GM23338 (cell line): ENCODE measurements around the gene MYOZ3. TPM values are rescaled to one million over a fixed set of nuclear protein-coding genes. Genes with fewer than 3 reads are reported as not detected.

Experiments used
- ATAC-seq: fragments of 200-7000 bp; cut with Tn5 transposase; 3 replicates; pipeline ENCODE4 v1.9.1; 2020
- DNase-seq: peaks from one replicate; pipeline ENCODE4 v3.0.0-alpha.2; 2015; ENCODE audit warnings: low spot score
- H2AFZ ChIP-seq: fragments of 200-600 bp; sonication (generic); 2 replicates; pipeline ENCODE4 v1.8.0; 2016; ENCODE audit warnings: antibody characterized with exemption, mild to moderate bottlenecking, moderate library complexity
- H3F3A ChIP-seq: fragments of 200-600 bp; sonication (generic); replicated peaks from 2 replicates; pipeline ENCODE4 v1.8.0; 2017; ENCODE audit warnings: antibody characterized with exemption, mixed run types, low read depth
- H3K27ac ChIP-seq: fragments of 200-600 bp; sonication (generic); 2 replicates; pipeline ENCODE4 v1.6.1; 2016; ENCODE audit warnings: low read depth
- H3K27me3 ChIP-seq: fragments of 200-600 bp; sonication (generic); 2 replicates; pipeline ENCODE4 v1.8.0; 2016; ENCODE audit warnings: mild to moderate bottlenecking, mixed run types, moderate library complexity; ENCODE audit not compliant: insufficient read depth
- H3K36me3 ChIP-seq: fragments of 200-600 bp; sonication (generic); 2 replicates; pipeline ENCODE4 v1.8.0; 2016; ENCODE audit warnings: mild to moderate bottlenecking; ENCODE audit not compliant: insufficient read depth
- H3K4me1 ChIP-seq: fragments of 200-600 bp; sonication (generic); 2 replicates; pipeline ENCODE4 v1.8.0; 2016; ENCODE audit warnings: mild to moderate bottlenecking, moderate library complexity; ENCODE audit not compliant: insufficient read depth
- H3K4me2 ChIP-seq: fragments of 200-600 bp; sonication (generic); 2 replicates; pipeline ENCODE4 v1.7.1; 2017; ENCODE audit warnings: mixed run types
- H3K4me3 ChIP-seq: fragments of 200-600 bp; sonication (generic); 2 replicates; pipeline ENCODE4 v1.6.1; 2016; ENCODE audit warnings: mixed run types
- H3K79me2 ChIP-seq: fragments of 200-600 bp; sonication (generic); replicated peaks from 2 replicates; pipeline ENCODE4 v1.8.0; 2017; ENCODE audit warnings: mild to moderate bottlenecking; ENCODE audit not compliant: insufficient read depth
- H3K9me2 ChIP-seq: fragments of 200-600 bp; sonication (generic); 2 replicates; pipeline ENCODE4 v1.8.0; 2017; ENCODE audit not compliant: insufficient read depth
- H4K20me1 ChIP-seq: fragments of 200-600 bp; sonication (generic); replicated peaks from 2 replicates; pipeline ENCODE4 v1.8.0; 2017; ENCODE audit warnings: mild to moderate bottlenecking; ENCODE audit not compliant: insufficient read depth
- H3K27ac Mint-ChIP-seq: 2 replicates; pipeline ENCODE4 v1.8.0; 2020; ENCODE audit warnings: inconsistent platforms, mild to moderate bottlenecking, moderate library complexity, mixed read lengths
- H3K27me3 Mint-ChIP-seq: 3 replicates; pipeline ENCODE4 v1.8.0; 2022; ENCODE audit warnings: low read depth, mild to moderate bottlenecking, moderate library complexity, mixed read lengths, inconsistent platforms; ENCODE audit not compliant: insufficient read depth, poor library complexity
- H3K36me3 Mint-ChIP-seq: 3 replicates; pipeline ENCODE4 v1.8.0; 2021; ENCODE audit warnings: low read depth, mild to moderate bottlenecking, inconsistent platforms, moderate library complexity, mixed read lengths
- H3K4me1 Mint-ChIP-seq: 3 replicates; pipeline ENCODE4 v1.8.0; 2020; ENCODE audit warnings: mild to moderate bottlenecking, inconsistent platforms, mixed read lengths
- H3K4me3 Mint-ChIP-seq: 3 replicates; pipeline ENCODE4 v1.8.0; 2021; ENCODE audit warnings: moderate library complexity, mild to moderate bottlenecking, inconsistent platforms, mixed read lengths
- H3K9me3 Mint-ChIP-seq: 3 replicates; pipeline ENCODE4 v1.8.0; 2020; ENCODE audit warnings: moderate library complexity, mild to moderate bottlenecking, inconsistent platforms, mixed read lengths
- ETS1 ChIP-seq: IDR thresholded peaks from 2 replicates; pipeline ENCODE4 v1.6.1; 2016; ENCODE audit warnings: antibody characterized with exemption
- EZH2 ChIP-seq: fragments of 200-600 bp; sonication (generic); IDR thresholded peaks from one replicate; pipeline ENCODE4 v1.8.0; 2017; ENCODE audit warnings: antibody characterized with exemption, mild to moderate bottlenecking, low read depth; ENCODE audit not compliant: unreplicated experiment
- EZH2phosphoT487 ChIP-seq: fragments of 200-600 bp; sonication (generic); IDR thresholded peaks from one replicate; pipeline ENCODE4 v1.8.1; 2018; ENCODE audit warnings: antibody characterized with exemption; ENCODE audit not compliant: unreplicated experiment
- NANOG ChIP-seq: IDR thresholded peaks from 2 replicates; pipeline ENCODE4 v1.6.1; 2016; ENCODE audit warnings: antibody characterized with exemption, borderline replicate concordance
- POLR2AphosphoS5 ChIP-seq: IDR thresholded peaks from 2 replicates; pipeline ENCODE4 v1.6.1; 2016; ENCODE audit warnings: antibody characterized with exemption, low read depth
- ZNF462 ChIP-seq: fragments of 250-450 bp; sonication (Bioruptor Pico); IDR thresholded peaks from 2 replicates; pipeline ENCODE4 v1.5.0; 2020; ENCODE audit warnings: mild to moderate bottlenecking, moderate library complexity
- polyA plus RNA-seq: library from polyadenylated mRNA; unstranded; fragments of >200 nt; fragmentation: Nextera tagmentation; extraction: Ambion mirVana; gene quantifications from 2 replicates; pipeline ENCODE4 v1.2.1, GENCODE V29; 2016
- total RNA-seq: library from RNA; depleted of rRNA; stranded (reverse); fragments of >200 nt; shearing (Covaris generic); gene quantifications from 2 replicates; pipeline ENCODE4 v1.2.3, GENCODE V29; 2014

MYOZ3 gene
- total and polyA plus RNA-seq, 2 experiments from 2014 or later, result 12.7 to 13.8 TPM

GRCh38 chr5:150627731-150628545 lies 33.1 kb upstream of the MYOZ3 start:
- TF ChIP-seq EZH2phosphoT487, result no peak
- TF ChIP-seq ZNF462 (CRISPR knock-in tag), result no peak
- TF ChIP-seq EZH2, result no peak
- TF ChIP-seq POLR2AphosphoS5, result no peak
- TF ChIP-seq ETS1, result no peak
- no peak for TF ChIP-seq NANOG
- Mint-ChIP-seq H3K27ac (no peak overlapping the region), H3K27me3 (peaks cover 20% of the 10 kb centered on the region), H3K4me3 (no peak overlapping the region), H3K9me3 (no peaks in the 10 kb centered on the region), H3K36me3 (no peaks in the 10 kb centered on the region; the same call in 2 of the 3 replicates), H3K4me1 (peaks cover 13% of the 10 kb centered on the region)
- Histone ChIP-seq H3K36me3 (no peaks in the 10 kb centered on the region), H3K79me2 (no peaks in the 10 kb centered on the region), H4K20me1 (no peaks in the 10 kb centered on the region), H2AFZ (no peak overlapping the region), H3K4me1 (peaks cover 7% of the 10 kb centered on the region; the same call in 1 of the 2 replicates), H3K4me3 (no peak overlapping the region), H3K9me2 (no peaks in the 10 kb centered on the region), H3K27ac (no peak overlapping the region), H3F3A (0 out of 2 replicates have a peak, but pooled peaks cover 3% of the 10 kb centered on the region), H3K27me3 (peaks cover 24% of the 10 kb centered on the region), H3K4me2 (no peak overlapping the region)
- ATAC-seq (no peak), DNase-seq (no peak)
